DMS 273 (cell line): Measurements from ENCODE around the gene NXT1.

Experiments
- DNase-seq: peaks from one replicate; lab custom pipeline; 2025; ENCODE audit not compliant: unreplicated experiment; lab: John Stamatoyannopoulos, UW

NXT1 gene

GRCh38 chr20:23386304-23387117 is 35.9 kb downstream of the NXT1 start:
- no peak for DNase-seq

DNA sequence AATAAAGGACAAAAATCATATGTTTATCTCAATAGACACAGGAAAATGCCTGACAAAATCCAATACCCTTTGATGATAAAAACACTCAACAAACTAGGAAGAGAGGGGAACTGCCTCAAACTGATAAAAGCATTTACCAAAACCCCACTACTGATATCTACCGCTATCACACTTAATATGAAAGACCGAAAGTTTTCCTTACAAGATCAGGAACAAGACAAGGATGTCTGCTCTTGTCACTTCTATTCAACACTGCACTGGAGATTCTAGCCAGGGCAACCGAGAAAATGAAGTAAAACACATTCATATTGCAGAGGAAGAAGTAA is 36.5 kb downstream of the NXT1 start:
- no peak for DNase-seq

DNA sequence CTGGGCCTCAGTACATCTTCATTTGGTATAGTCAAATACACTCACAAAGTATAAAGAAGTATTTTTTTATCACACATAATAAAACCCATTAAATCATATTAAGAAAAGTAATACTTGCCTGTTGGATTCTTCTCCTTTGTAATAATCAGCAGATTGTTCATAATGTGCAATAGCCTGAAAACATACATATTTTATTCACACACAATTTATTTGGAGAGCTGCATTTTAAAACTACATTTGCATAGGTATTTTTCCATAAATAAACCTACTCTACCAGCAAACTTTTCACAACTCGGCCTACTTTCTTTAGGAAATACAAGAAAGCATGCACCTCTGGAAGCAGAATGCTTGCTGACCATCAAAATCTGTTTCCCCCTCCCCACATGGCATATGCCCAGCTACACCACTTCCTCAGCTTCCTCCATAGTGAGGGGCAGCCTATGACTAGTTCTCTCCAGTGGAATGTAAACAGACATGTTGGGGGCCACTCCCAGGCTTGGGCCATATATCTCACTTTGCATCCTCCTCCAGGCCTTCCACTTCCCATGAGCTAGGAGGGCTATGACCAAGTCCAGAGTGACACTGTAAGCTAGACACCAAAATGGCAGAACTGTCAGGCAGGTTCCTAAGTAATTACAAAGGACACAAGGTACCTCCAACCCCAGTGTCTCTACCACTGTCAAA is 39.6 kb downstream of the NXT1 start:
- no peak for DNase-seq

- DNase-seq: no peak
Observed at GRCh38 chr20:23391707-23392310, 41.2 kb downstream of the NXT1 start.

- DNase-seq: no peak
Observed at GRCh38 chr20:23393996-23394775, 43.6 kb downstream of the NXT1 start.

- DNase-seq: no peak
Observed at GRCh38 chr20:23396950-23397627, 46.5 kb downstream of the NXT1 start.

DNA sequence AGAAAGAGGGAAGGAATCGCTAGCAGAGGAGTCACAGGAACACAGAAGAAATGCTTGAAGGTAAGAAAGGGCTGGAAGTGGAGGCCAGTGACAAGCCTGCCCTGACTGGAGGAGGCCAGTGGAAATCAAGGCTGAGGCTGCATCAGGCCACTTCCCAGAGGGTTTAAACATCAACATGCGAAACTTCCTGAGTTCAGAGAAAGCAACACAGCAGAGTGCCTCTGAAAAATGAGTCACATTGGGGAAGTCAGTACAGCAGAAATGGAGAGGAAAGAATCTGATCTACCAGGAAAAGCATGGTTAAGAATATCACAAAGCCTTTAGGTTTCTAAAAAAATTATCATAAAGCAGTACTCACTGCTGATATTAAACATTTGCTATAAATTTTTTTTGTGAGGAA is 47.4 kb downstream of the NXT1 start:
- no peak for DNase-seq

DNA sequence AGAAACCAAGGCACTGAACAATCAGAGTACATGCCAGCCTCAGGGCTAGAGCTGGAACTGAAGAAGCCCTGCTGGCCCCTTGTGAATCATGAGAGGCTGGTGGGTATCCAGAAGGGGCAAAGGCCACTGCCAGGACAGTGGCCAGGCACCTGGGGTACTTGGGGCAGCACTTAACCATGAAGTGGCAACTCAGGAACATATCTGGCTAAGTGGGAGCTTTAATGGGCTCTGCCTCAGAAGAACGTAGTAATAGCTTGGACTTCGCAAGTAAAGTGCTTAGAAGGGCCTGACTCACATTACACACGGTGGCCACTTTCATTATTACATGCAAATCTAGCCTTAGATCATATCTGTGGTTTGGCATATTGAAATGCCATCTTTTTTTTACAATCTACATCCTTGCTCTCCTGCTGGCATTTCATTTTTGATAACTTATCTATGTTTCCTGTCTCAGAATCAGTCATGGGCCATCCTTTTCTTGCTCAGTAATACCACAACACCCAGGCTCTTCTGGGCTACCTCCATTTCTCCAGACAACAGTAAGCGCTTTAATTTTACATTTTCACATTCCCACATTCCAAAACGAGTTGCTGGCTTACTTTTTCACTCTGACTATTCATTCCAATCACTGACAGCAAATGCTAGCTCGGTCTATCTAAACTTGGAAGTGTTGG is 49.1 kb downstream of the NXT1 start:
- no peak for DNase-seq

DNA sequence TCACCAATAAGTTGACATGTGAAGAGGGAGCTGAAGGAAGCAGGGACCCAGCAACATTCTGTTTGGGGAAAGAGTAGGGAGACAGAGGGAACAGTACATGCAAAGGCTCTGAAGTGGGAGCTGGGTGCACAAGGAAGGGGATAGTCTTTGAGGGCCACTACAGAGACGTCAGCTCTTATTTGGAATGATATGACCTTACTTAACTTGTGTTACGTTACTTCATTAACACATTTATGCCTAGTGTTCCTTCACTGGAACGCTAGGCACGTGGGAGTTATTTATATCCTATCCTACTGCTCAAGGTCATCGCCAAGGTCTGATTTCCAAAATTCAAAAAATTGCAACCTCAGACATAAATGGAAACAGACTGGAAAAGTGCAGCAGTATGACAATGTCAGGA is 50.5 kb downstream of the NXT1 start:
- no peak for DNase-seq

GRCh38 chr20:23403751-23404150 is 53.2 kb downstream of the NXT1 start:
- no peak for DNase-seq

GRCh38 chr20:23404196-23404595 is 53.6 kb downstream of the NXT1 start:
- no peak for DNase-seq
